HG03159 (cell line): ENCODE data around the gene CSF1R.
A peak's percentile ranks its signal among the peaks of the same experiment; 100 is the strongest.
"Not testable (repeated sequence)": the region's sequence is repeated elsewhere in the genome, so short reads cannot be mapped to it uniquely, and the experiment has no call there.

Experiments
- ATAC-seq: cut with Tn5 transposase; IDR thresholded peaks from one replicate; pipeline ENCODE4 v1.9.1; 2021; ENCODE audit warnings: mild to moderate bottlenecking, moderate library complexity; ENCODE audit not compliant: unreplicated experiment

Gene CSF1R

DNA sequence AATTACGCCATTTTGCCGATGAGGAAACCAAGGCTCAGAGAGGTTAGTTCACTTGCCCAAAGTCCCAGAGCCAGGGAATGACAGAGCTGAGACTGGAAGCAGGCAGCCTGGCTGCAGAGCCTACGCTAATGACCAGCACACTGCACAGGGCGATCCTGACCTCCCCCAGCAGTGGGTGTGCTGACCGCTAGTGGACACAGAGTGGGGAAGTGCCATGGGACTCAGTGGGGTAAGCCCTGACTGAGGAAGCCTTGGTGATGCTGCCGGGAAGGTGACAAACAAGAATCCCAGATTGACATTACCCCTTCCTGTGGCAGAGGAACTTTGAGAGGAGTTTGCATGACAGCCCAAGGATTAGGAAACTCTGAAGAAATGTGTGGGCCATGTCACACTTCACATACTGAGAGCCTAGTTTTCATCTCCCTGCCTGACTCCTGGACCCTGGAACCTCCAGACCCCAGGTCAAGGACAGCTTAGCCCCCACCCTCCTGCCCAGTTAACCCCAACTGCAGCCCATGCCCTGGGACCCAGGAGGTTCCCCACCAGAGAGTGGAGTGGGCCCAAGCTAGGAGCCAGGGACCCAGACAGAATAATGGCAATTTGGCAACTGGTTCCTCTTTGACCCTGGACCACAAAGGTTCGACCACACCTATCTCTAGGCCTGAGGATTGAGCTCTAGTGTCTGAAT lies 19.7 kb upstream of the CSF1R start:
- ATAC-seq, result no peak

DNA sequence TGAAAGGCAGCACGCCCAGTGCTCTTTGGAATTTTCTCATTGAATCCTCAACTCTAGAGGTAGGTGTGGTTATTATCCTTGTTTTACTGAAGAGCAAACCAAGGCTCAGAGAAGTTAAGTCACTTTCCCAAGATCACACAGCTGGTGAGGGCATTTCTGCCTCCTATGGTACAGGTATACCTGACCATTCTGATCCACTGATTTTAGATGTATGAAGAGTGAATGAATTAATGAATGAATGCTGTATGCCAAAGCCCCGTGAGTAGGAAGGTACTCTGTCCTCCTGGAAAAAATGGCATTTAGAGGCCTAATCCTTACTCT lies 18.2 kb upstream of the CSF1R start:
- no peak for ATAC-seq

DNA sequence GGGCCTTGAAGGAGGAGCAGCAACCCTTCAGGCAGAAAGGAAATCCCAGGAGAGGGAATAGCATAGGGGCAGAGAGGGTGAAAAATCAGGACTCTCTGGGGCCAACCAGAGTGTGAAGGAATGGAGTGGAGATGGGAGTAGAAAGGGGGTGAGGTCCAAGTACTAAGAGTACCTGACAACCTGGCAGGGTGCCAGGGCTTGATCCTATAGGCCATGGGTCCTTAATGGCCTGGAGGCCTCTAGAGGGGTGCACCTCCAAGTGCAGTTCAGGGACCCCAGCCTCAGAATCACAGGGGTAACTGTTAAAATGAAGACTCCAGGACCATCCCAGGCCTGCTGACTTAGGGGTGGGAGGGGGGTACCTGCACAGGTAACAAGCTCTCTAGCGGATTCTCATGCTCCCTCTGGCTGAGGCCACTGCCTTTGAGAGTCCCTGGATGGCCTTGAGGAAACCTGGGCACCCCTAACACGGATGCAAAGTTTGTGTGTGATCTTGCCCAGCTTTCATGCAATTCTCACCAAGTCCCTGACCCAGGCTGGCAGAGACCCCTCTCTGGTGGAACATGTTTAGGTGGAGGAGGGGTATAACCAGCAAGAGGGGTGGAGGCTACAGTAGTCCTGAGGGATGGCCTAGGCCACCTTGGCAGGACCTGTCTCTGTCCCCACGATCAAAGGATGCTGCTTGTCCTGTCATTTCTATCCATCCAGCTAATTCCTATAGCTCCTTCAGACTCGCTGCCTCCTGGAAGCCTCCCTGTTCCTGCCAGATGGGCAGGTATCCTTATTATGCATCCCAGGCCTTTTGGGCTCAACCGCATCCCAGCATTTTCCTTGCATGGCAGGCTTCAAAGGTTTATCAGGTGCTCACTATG lies 17.6 kb upstream of the CSF1R start:
- ATAC-seq, result no peak

DNA sequence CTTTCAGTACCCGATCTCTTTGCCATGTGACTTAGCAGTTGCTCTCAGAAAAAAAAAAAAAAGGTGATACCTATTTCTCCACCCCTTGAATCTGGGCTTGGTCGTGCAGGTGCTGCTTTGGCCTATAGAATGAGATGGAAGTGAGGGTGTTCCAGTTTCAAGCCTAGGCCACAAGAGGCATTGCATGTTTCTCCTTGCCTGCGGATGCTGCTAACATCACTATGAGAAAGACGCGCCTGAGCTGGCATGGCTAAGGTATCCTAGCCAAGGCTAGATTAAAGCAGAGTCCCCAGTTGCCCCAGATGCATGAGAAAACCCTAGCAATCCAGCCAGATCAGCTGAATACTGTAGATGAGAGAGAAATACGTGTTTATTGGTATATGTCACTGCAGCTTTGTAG lies 14.7 kb upstream of the CSF1R start:
- ATAC-seq, result no peak

DNA sequence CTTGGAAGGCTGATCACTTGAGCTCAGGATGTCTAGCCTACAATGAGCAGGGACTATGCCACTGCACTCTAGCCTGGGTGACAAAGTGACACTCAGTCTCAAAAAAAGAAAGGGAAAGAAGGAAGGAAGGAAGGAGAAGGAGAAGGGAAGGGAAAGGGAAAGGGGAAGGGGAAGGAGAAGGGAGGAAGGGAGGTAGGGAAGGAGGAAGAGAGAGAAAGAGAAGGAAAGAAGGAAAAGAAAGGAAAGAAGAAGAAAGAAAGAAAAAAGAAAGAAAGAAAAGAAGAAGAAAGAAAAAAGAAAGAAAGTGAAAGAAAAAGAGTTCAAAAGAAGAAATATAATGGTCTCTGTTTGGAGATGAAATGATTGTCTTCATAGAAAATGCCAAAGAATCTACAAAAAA lies 10.8 kb upstream of the CSF1R start:
- no peak for ATAC-seq

DNA sequence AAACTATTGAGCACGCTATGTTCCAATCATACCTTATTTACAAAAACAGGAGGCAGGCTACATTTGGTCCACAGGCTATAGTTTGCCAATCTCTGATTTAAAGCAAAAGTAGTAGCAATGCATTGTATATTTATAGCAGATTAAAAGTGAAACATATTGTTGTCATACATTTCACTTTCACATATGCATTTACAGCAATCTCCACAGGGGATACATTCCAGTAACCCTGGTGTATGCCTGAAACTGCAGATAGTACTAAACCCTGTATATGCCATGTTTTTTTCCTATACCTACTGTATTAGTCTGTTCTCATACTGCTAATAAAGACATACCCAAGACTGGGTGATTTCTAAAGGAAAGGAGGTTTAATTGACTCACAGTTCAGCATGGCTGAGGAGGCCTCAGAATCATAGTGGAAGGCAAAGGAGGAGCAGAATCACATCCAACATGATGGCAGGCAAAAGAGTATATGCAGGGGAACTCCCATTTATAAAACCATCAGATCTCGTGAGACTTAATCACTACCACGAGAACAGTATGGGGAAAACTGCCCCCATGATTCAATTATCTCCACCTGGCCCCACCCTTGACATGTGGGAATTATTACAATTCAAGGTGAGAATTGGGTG lies 5.9 kb upstream of the CSF1R start:
- peak; percentile 66 for ATAC-seq

DNA sequence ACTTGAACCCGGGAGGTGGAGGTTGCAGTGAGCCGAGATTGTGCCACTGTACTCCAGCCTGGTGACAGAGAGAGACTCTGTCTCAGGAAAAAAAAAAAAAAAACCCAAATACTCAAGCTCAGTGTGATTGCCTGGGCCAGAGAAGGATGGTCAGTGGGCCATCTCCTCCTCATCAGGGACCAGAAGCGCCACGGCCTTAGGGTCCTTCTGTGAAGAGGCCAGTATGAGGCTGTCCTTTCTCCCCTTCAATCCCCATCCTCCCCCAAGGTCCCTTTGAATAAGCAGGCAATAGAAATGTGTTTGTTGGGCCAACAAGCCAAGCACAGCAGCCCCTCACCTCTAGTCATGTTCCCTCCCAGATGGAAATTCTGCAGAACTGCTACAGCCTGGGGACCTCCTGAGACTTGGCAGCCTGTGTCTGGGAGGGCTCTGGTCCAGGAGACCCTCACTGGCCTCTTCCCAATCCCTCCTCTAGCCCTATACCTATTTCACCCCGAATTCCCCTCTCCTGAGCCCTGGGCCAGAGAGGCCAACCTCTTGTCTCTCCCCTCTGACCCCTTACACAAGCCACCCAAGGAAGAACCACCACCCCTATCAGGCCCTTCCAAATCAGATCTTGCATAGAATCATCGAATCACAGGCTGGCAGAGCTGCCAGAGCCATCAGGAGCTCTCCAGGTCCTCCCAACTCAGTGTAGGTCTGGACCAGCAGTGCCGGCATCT lies 1.0 kb downstream of the CSF1R start:
- ATAC-seq, result no peak

DNA sequence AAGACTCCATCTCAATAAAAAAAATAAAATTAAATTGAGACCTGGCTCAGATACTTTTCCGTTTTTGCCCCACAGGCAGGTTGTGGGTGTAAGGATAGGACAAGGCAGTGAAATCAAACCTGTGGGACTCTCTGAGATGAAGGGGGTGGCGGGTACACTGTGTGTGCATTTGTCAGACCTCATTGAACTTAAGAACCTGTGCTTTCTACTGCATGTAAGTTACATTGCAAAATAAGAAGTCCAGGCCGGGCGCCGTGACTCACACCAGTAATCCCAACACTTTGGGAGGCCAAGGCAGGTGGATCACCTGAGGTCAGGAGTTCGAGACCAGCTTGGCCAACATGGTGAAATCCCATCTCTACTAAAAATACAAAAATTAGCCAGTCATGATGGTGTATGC lies 1.6 kb downstream of the CSF1R start:
- ATAC-seq, result not testable (repeated sequence)

DNA sequence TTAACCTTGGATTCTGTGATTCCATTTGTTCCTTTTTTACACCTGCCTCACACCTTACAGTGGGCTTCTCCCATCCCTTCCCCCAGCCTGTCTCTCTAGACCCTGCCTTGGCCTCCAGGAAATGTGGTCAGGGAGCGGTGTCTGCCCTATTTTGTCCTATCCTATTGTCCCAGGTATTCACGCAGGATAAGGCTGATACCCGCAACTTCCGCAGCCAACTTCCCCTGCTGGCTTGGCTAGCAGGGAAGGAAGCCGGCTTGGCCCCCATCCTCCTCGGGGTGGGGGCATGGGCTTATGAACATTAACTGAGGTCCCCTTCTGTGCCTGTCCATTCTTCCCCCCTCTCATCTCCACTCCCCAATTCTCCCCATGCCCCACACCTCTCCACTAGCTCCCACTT lies 3.5 kb downstream of the CSF1R start:
- no peak for ATAC-seq

DNA sequence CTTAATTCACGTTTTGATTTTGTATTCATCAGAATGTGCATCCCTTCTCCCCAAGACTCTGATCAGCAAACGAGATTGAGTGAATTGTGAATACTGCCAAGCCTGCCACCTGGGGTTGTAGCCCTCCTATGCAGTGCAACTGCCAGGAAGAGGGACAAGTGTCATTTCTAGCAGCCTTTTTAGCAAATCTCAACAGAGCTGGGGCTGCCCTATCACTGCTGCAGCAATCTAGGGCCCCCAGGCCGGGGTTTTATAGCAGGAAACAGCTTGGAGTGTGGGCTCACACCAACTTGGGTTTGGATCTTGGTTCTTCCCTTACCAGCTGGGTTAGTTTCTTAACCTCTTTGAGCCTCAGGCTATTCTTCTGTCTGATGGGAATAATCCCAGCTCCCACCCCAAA lies 4.0 kb downstream of the CSF1R start:
- ATAC-seq, result peak; percentile 8

DNA sequence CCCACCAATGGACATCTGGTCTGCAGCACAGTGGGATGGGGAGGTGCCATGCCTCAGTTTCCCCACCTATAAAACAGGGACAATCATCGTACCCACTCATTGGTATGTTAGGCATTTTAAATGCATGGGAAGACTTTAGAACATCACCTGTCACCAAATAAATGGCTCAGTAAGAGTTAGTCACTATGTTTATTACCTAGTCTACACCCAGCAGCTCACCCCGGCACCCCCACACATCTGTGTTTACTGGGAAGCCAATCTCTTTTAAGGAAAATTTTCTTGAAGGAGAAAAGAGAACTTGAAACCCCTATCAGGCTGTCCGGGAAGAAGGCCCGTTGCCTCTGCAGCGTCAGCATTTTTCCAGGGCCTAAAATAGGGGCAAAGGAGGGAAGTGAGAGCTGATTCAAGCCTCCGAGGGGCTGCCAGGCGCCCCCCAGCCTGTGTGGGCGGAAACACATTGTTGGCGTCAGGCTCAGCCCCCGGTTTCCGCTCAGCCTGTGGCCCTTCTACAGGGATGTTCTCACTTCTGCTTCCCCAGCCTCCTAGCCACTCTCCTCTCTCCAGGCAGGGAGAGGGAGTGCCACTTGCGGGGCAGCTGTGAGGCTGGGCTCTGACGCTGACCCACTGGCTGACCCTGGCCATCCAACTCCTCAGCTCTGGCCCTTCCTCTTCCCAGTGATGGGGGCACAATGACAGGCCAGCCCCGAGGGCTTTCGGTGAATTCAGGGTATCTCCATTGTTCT lies 4.6 kb downstream of the CSF1R start:
- ATAC-seq, result peak; percentile 82

DNA sequence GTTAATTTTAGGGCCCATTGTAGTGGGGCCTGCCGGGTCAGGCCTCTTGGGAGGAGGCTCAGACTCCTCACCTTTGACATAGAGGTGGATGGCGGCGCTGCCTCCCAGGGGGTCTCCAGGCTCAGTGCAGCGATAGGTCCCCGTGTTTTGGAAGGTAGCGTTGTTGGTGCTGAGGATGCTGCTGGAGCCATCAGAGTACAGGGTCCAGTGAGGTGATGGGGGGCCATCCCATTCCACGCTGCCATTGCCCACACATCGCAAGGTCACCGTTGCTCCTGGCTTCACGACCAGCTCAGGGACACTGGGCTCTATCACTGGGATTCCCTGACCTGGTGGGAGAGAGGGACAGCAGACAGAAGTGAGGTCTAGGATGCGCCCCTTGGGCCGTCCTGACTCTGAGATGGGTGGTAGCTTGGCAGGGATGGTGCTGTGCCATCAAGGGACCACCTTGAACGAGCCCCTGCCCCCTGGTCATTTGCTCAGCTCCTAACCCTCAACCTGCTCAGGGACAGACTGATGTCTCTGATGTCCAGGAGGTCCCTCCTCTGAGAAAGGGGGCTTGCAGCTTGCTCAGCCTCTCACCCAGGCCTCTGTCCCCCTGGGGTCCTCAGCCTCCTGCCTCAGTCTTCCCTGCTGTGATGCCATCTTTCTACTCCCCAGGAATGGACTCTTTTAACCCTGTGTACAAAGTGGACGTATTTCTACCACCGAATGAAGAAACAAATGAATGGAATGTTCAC lies 5.5 kb downstream of the CSF1R start:
- no peak for ATAC-seq

DNA sequence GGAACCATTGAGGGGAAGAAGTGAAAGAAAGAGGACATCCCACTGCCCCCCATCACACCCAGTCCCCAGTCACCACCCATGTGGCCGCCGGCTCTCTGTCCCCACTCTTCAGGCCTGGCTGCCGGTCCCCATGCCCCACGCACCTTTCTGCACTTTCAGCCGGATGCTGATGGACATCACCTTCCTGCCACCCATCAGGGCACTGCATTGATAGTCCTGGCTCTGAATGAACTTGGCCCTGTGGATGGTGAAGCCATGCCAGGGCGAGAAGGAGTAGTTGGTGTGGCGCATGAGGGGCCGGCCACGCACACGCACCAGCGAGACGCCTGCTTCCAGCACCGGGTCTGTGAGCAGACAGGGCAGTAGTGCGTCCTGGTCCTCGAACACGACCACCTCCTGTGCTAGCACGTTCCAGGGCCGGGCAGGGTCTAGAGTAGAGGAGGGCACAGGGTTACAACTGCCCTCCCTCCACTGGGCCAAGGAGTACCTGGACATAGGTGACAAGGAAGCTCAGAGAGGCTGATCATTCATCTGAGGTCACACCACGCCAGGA lies 6.4 kb downstream of the CSF1R start:
- ATAC-seq, result no peak

DNA sequence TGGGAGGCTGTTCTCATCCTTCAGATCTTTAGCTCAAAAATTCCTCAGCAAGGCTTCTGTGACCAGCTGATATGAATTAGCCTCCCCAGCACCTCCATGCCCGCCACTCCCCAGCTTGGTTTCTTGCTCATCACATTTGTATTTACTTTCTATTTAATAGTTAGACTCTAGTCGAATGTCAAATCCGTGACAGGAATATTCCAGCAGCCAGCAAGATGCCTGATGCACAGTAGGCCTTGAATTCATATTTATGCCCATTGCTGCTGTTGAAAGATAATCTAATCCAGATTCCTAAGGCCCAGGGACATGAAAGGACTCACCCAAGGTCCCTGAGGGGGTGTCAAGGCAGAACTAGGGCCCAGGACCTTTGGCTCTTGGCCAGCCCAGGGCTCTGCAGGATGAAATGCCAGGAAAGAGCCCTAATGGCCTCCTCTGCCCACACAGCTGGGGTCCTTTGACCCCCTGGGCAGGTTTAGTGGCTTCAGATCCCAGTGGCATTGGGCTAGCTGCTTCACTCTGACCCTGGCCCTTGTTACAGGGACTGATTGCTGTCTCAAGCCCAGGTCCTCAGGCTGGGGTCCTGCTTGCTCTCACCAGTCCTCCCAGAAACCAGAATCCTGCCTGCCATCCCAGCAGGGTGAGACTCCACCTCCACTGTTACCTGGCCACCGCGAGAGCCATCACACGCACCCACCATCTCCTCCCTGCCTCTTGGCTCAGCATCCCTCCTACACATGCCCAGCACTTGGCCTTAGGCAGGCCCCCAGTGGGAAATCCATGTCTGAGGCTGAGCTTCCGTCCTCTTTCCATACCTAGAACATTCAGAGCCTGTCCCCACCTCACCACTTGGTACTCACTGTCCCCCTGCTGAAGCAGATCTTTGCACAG lies 7.3 kb downstream of the CSF1R start:
- ATAC-seq, result no peak

DNA sequence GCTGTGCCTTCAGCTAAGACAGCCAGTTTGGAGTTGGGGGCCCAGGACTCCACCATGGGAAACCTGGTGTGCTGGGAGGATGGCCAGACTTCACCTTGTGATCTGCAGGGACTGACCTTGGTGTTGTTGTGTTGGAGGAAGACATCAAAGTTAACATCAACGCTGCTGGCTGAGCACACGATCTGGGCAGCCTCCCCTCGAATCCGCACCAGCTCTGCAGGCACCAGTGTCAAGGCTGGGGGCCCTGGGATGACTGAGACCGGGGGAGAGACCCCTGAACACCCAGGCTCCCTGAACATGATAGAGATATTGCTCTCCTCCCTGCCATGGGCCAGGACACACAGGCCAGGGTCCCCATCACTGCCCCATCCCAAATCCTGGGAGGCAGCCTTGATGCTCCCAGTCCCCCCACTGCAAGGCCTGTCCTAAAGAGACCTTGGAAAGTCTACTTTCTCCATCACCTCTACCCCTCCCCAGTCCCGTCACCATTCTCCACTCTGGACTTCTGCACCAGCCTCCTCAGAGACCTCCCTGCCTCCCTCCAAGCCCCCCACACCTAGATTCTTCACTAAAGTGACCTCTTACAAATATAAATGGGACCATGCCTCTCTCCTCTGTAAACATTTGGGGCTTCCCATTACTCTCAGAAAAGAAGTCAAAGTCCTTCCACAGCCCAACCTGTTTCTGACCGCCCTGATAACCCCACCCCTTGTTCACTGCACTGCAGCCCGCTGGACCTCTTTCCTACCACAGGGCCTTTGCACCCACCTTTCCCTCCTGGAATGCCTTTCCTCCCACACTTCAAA lies 8.2 kb downstream of the CSF1R start:
- ATAC-seq, result no peak

DNA sequence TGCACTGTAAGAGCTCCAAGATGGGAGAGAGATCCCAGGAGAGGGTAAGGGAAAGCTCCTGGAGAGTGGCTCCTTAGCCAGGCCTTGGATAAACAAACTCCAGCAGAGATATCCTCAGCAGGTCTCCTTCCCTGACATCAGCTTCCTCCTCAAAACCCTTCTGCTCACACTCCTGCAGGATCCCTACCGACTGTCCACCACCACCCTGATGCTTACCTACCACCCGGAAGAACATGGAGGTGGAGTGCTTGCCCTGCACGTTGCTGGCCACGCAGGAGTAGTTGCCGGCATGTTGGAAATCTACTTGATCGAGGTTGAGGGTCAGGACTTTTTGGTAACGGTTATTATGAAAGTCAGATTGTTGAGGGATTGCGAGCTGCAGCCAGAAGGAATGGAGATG lies 9.3 kb downstream of the CSF1R start:
- ATAC-seq, result no peak

DNA sequence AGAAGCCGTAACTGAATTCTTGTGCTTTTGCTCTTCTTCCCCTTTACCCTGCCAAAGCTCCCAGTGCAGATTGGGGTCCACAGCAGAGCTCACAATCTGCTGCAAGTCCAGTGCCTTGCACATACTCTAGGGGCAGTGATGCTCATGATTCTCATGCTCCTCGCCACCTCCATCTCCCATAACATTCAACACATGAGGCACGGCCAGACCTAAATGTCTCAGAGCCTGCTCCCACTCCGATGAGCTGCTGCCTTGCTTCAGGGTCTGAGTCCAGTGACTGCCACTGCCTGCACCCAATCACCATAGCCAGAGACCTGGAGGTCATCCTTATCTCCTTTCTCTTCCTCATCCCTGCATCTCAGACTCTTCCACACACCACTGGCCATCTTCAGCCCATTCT lies 10.5 kb downstream of the CSF1R start:
- no peak for ATAC-seq

DNA sequence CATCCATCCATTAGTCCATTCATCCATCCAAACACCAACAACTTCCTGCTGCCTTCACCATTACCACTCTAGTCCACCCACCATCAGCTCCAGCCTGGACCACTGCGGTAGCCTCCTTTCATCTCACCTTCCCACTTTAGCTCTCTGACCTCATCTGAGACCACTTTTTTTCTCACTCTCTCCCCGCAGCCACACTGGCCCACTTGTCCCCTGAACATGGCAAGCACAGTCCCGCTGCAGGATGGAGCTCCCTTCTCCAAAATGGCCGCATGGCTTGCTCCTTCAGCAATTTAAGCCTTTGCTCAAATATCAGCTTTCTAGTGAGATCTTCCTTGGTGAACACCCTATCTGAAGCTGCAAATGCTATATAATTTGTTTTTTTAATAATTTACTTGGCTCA lies 11.1 kb downstream of the CSF1R start:
- ATAC-seq, result no peak
